WTC11 (cell line): ENCODE data around the gene TACSTD2. TPM values are rescaled to one million over a fixed set of nuclear protein-coding genes. Genes with fewer than 3 reads are reported as not detected.

Experiments
- ATAC-seq: fragments of 200-7000 bp; cut with Tn5 transposase; 2 replicates; pipeline ENCODE4 v1.10.0; 2021; ENCODE audit warnings: mild to moderate bottlenecking, moderate library complexity
- CTCF ChIA-PET: fragments of 300-600 bp; sonication (Branson Sonifier 250); formaldehyde crosslinking; loops from one replicate; lab custom pipeline; 2021; ENCODE audit warnings: antibody characterized with exemption; lab: Charles Lee
- POLR2A ChIA-PET: fragments of 350-600 bp; sonication (Branson Sonifier 250); formaldehyde crosslinking; loops from one replicate; lab custom pipeline; 2021; ENCODE audit warnings: antibody characterized with exemption; lab: Charles Lee
- DNase-seq: peaks from one replicate; pipeline ENCODE4 v3.0.0; 2021; ENCODE audit warnings: low spot score
- H3K27ac Mint-ChIP-seq: 2 replicates; pipeline ENCODE4 v1.8.0; 2021; ENCODE audit warnings: mixed read lengths
- H3K27me3 Mint-ChIP-seq: 2 replicates; pipeline ENCODE4 v1.8.0; 2021; ENCODE audit warnings: low read depth, mild to moderate bottlenecking, moderate library complexity, mixed read lengths
- H3K36me3 Mint-ChIP-seq: 2 replicates; pipeline ENCODE4 v1.8.0; 2021; ENCODE audit warnings: mixed read lengths
- H3K4me1 Mint-ChIP-seq: 2 replicates; pipeline ENCODE4 v1.8.0; 2022; ENCODE audit warnings: mixed read lengths
- H3K4me3 Mint-ChIP-seq: 2 replicates; pipeline ENCODE4 v1.8.0; 2021; ENCODE audit warnings: mild to moderate bottlenecking, moderate library complexity, mixed read lengths
- H3K9me3 Mint-ChIP-seq: 2 replicates; pipeline ENCODE4 v1.8.0; 2021; ENCODE audit warnings: mixed read lengths
- FOXJ3 ChIP-seq: sonication (generic); formaldehyde crosslinking; IDR thresholded peaks from 2 replicates; pipeline ENCODE4 v1.9.0; 2021; ENCODE audit warnings: missing genetic modification reagents, mild to moderate bottlenecking, borderline replicate concordance
- KAT7 ChIP-seq: sonication (generic); formaldehyde crosslinking; IDR thresholded peaks from 2 replicates; pipeline ENCODE4 v1.8.1; 2023; ENCODE audit warnings: missing genetic modification reagents, mild to moderate bottlenecking, borderline replicate concordance
- OVOL2 ChIP-seq: fragments of 250-450 bp; sonication (Bioruptor Pico); IDR thresholded peaks from 2 replicates; pipeline ENCODE4 v1.9.0; 2021; ENCODE audit warnings: mild to moderate bottlenecking, borderline replicate concordance
- PRRX2 ChIP-seq: fragments of 250-450 bp; sonication (Bioruptor Pico); IDR thresholded peaks from 2 replicates; pipeline ENCODE4 v1.8.0; 2021; ENCODE audit warnings: mild to moderate bottlenecking
- ZNF121 ChIP-seq: sonication (generic); formaldehyde crosslinking; IDR thresholded peaks from 2 replicates; pipeline ENCODE4 v1.8.0; 2023; ENCODE audit warnings: missing genetic modification reagents
- ZNF219 ChIP-seq: sonication (generic); formaldehyde crosslinking; IDR thresholded peaks from 2 replicates; pipeline ENCODE4 v1.8.0; 2023; ENCODE audit warnings: missing genetic modification reagents, mild to moderate bottlenecking, borderline replicate concordance
- ZNF396 ChIP-seq: fragments of 250-450 bp; sonication (Bioruptor Pico); IDR thresholded peaks from 2 replicates; pipeline ENCODE4 v1.8.0; 2021; ENCODE audit warnings: mild to moderate bottlenecking, moderate library complexity, borderline replicate concordance
- total RNA-seq: library from RNA; stranded (reverse); gene quantifications from 3 replicates; pipeline ENCODE4 v1.2.3, GENCODE V29; 2021
- TF ChIP-seq, protein P1 (sequence below): sonication (generic); formaldehyde crosslinking; IDR thresholded peaks from 2 replicates; pipeline ENCODE4 v1.8.1; 2023; ENCODE audit warnings: mild to moderate bottlenecking, missing genetic modification reagents, borderline replicate concordance
- TF ChIP-seq, protein P2 (sequence below): sonication (generic); formaldehyde crosslinking; IDR thresholded peaks from 2 replicates; pipeline ENCODE4 v1.8.0; 2022; ENCODE audit warnings: mild to moderate bottlenecking, missing genetic modification reagents
- TF ChIP-seq, protein P3 (sequence below): fragments of 250-450 bp; sonication (Bioruptor Pico); IDR thresholded peaks from 2 replicates; pipeline ENCODE4 v1.8.0; 2021; ENCODE audit warnings: mild to moderate bottlenecking
- TF ChIP-seq, protein P4 (sequence below): sonication (generic); formaldehyde crosslinking; IDR thresholded peaks from 2 replicates; pipeline ENCODE4 v1.8.0; 2022; ENCODE audit warnings: mild to moderate bottlenecking, missing genetic modification reagents
- TF ChIP-seq, protein P5 (sequence below): sonication (generic); formaldehyde crosslinking; IDR thresholded peaks from 2 replicates; pipeline ENCODE4 v1.8.0; 2022; ENCODE audit warnings: missing genetic modification reagents
- TF ChIP-seq, protein P6 (sequence below): sonication (generic); formaldehyde crosslinking; IDR thresholded peaks from 2 replicates; pipeline ENCODE4 v1.8.0; 2023; ENCODE audit warnings: missing genetic modification reagents
- TF ChIP-seq, protein P7 (sequence below): fragments of 250-450 bp; sonication (Bioruptor Pico); IDR thresholded peaks from 2 replicates; pipeline ENCODE4 v1.9.0; 2021; ENCODE audit warnings: mild to moderate bottlenecking
- TF ChIP-seq, protein P8 (sequence below): fragments of 250-450 bp; sonication (Bioruptor Pico); IDR thresholded peaks from 2 replicates; pipeline ENCODE4 v1.9.0; 2021; ENCODE audit warnings: moderate library complexity, mild to moderate bottlenecking, inconsistent platforms, borderline replicate concordance
- TF ChIP-seq, protein P9 (sequence below): sonication (generic); formaldehyde crosslinking; IDR thresholded peaks from 2 replicates; pipeline ENCODE4 v1.8.1; 2022; ENCODE audit warnings: mild to moderate bottlenecking, missing genetic modification reagents, moderate library complexity, borderline replicate concordance

Gene TACSTD2
- total RNA-seq, 1 experiment from 2014 or later: 0.50 TPM

DNA sequence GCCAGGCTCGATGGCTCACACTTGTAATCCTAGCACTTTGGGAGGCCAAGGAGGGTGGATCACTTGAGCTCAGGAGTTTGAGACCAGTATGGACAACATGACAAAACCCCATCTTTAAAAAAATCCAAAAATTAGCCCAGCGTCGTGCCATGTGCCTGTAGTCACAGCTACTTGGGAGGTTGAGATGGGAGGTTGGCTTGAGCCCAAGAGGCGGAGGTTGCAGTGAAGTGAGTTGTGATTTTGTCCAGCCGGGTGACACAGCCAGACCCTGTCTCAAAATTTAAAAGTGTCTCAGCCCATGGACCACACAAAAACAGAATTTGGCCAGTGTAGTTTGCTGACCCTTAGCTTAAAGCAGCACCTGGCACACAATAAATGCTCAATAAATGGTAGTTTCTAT, 11.3 kb upstream of the TACSTD2 start (continued):
- TF ChIP-seq, protein P1, sequence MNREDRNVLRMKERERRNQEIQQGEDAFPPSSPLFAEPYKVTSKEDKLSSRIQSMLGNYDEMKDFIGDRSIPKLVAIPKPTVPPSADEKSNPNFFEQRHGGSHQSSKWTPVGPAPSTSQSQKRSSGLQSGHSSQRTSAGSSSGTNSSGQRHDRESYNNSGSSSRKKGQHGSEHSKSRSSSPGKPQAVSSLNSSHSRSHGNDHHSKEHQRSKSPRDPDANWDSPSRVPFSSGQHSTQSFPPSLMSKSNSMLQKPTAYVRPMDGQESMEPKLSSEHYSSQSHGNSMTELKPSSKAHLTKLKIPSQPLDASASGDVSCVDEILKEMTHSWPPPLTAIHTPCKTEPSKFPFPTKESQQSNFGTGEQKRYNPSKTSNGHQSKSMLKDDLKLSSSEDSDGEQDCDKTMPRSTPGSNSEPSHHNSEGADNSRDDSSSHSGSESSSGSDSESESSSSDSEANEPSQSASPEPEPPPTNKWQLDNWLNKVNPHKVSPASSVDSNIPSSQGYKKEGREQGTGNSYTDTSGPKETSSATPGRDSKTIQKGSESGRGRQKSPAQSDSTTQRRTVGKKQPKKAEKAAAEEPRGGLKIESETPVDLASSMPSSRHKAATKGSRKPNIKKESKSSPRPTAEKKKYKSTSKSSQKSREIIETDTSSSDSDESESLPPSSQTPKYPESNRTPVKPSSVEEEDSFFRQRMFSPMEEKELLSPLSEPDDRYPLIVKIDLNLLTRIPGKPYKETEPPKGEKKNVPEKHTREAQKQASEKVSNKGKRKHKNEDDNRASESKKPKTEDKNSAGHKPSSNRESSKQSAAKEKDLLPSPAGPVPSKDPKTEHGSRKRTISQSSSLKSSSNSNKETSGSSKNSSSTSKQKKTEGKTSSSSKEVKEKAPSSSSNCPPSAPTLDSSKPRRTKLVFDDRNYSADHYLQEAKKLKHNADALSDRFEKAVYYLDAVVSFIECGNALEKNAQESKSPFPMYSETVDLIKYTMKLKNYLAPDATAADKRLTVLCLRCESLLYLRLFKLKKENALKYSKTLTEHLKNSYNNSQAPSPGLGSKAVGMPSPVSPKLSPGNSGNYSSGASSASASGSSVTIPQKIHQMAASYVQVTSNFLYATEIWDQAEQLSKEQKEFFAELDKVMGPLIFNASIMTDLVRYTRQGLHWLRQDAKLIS (CRISPR knock-in tag): no peak

DNA sequence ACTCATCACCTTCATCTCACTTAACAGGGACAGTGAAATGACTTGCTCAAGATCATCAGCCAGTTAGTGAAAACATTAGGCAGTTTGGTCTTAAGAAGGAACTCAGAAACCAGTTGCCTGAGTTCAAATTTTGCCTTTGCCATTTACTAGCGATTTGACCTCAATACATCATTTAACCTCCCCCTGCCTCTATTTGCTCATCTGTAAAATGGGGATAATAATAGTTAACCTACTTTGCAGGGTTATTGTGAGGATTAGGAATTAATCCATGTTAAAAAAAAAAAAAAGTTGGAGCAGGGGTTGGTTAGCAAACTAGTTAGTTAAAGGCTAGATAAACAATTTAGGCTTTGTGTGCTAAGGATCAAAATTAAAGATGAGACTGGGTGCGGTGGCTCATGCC, 10.6 kb upstream of the TACSTD2 start:
- no peak overlapping the region for H3K27ac Mint-ChIP-seq
- CTCF ChIA-PET: no interaction called here

DNA sequence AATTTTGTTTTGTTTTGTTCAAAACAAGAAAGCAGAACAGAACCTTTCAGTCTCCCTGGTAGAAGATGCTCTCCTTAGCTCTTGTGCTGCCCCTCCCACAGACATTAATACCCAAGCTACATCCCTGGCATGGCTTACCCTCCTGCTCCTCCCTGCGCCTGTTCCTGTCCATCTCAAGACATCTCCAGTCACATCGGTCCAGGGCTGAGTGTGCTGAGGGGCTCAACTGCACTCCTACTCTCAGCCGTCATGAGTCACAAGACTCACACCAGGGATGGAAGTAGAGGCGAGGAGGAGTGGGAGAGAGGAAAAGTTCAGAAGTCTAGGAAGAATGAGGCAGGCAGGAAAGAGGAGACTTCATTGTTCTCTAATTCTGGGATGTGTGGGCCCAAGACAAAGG, 9.2 kb upstream of the TACSTD2 start:
- Mint-ChIP-seq H3K4me1 (no peaks in the 10 kb centered on the region), H3K27me3 (peaks cover 14% of the 10 kb centered on the region), H3K27ac (no peak overlapping the region; the same call in 1 of the 2 replicates), H3K9me3 (no peaks in the 10 kb centered on the region), H3K4me3 (no peak overlapping the region), H3K36me3 (no peaks in the 10 kb centered on the region)
- ATAC-seq: no peak
- POLR2A ChIA-PET: no interaction called here
- CTCF ChIA-PET: interaction anchor here (0.5 kb wide), 1 partner anchor 116 kb away, joined by 4 read pairs; no protein-coding TSS in a partner anchor
- DNase-seq: no peak
- TF ChIP-seq, protein P2, sequence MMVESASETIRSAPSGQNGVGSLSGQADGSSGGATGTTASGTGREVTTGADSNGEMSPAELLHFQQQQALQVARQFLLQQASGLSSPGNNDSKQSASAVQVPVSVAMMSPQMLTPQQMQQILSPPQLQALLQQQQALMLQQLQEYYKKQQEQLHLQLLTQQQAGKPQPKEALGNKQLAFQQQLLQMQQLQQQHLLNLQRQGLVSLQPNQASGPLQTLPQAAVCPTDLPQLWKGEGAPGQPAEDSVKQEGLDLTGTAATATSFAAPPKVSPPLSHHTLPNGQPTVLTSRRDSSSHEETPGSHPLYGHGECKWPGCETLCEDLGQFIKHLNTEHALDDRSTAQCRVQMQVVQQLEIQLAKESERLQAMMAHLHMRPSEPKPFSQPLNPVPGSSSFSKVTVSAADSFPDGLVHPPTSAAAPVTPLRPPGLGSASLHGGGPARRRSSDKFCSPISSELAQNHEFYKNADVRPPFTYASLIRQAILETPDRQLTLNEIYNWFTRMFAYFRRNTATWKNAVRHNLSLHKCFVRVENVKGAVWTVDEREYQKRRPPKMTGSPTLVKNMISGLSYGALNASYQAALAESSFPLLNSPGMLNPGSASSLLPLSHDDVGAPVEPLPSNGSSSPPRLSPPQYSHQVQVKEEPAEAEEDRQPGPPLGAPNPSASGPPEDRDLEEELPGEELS (CRISPR knock-in tag): no peak
- TF ChIP-seq, protein P3, sequence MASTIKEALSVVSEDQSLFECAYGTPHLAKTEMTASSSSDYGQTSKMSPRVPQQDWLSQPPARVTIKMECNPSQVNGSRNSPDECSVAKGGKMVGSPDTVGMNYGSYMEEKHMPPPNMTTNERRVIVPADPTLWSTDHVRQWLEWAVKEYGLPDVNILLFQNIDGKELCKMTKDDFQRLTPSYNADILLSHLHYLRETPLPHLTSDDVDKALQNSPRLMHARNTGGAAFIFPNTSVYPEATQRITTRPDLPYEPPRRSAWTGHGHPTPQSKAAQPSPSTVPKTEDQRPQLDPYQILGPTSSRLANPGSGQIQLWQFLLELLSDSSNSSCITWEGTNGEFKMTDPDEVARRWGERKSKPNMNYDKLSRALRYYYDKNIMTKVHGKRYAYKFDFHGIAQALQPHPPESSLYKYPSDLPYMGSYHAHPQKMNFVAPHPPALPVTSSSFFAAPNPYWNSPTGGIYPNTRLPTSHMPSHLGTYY (CRISPR knock-in tag): no peak
- TF ChIP-seq, protein P4, sequence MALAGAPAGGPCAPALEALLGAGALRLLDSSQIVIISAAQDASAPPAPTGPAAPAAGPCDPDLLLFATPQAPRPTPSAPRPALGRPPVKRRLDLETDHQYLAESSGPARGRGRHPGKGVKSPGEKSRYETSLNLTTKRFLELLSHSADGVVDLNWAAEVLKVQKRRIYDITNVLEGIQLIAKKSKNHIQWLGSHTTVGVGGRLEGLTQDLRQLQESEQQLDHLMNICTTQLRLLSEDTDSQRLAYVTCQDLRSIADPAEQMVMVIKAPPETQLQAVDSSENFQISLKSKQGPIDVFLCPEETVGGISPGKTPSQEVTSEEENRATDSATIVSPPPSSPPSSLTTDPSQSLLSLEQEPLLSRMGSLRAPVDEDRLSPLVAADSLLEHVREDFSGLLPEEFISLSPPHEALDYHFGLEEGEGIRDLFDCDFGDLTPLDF (CRISPR knock-in tag): no peak
- TF ChIP-seq, protein P5, sequence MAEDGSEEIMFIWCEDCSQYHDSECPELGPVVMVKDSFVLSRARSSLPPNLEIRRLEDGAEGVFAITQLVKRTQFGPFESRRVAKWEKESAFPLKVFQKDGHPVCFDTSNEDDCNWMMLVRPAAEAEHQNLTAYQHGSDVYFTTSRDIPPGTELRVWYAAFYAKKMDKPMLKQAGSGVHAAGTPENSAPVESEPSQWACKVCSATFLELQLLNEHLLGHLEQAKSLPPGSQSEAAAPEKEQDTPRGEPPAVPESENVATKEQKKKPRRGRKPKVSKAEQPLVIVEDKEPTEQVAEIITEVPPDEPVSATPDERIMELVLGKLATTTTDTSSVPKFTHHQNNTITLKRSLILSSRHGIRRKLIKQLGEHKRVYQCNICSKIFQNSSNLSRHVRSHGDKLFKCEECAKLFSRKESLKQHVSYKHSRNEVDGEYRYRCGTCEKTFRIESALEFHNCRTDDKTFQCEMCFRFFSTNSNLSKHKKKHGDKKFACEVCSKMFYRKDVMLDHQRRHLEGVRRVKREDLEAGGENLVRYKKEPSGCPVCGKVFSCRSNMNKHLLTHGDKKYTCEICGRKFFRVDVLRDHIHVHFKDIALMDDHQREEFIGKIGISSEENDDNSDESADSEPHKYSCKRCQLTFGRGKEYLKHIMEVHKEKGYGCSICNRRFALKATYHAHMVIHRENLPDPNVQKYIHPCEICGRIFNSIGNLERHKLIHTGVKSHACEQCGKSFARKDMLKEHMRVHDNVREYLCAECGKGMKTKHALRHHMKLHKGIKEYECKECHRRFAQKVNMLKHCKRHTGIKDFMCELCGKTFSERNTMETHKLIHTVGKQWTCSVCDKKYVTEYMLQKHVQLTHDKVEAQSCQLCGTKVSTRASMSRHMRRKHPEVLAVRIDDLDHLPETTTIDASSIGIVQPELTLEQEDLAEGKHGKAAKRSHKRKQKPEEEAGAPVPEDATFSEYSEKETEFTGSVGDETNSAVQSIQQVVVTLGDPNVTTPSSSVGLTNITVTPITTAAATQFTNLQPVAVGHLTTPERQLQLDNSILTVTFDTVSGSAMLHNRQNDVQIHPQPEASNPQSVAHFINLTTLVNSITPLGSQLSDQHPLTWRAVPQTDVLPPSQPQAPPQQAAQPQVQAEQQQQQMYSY (CRISPR knock-in tag): no peak
- TF ChIP-seq FOXJ3 (CRISPR knock-in tag): no peak

More for the DNA sequence above, 10.6 kb upstream of the TACSTD2 start:
- POLR2A ChIA-PET: no interaction called here
- no peaks in the 10 kb centered on the region for H3K36me3 Mint-ChIP-seq
- no peaks in the 10 kb centered on the region for H3K4me1 Mint-ChIP-seq
- TF ChIP-seq OVOL2 (CRISPR knock-in tag) (no peak), ZNF121 (CRISPR knock-in tag) (no peak), ZNF219 (CRISPR knock-in tag) (no peak), KAT7 (CRISPR knock-in tag) (no peak), ZNF396 (no peak), PRRX2 (CRISPR knock-in tag) (no peak)
- TF ChIP-seq, protein P6, sequence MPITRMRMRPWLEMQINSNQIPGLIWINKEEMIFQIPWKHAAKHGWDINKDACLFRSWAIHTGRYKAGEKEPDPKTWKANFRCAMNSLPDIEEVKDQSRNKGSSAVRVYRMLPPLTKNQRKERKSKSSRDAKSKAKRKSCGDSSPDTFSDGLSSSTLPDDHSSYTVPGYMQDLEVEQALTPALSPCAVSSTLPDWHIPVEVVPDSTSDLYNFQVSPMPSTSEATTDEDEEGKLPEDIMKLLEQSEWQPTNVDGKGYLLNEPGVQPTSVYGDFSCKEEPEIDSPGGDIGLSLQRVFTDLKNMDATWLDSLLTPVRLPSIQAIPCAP (CRISPR knock-in tag): no peak
- TF ChIP-seq, protein P7, sequence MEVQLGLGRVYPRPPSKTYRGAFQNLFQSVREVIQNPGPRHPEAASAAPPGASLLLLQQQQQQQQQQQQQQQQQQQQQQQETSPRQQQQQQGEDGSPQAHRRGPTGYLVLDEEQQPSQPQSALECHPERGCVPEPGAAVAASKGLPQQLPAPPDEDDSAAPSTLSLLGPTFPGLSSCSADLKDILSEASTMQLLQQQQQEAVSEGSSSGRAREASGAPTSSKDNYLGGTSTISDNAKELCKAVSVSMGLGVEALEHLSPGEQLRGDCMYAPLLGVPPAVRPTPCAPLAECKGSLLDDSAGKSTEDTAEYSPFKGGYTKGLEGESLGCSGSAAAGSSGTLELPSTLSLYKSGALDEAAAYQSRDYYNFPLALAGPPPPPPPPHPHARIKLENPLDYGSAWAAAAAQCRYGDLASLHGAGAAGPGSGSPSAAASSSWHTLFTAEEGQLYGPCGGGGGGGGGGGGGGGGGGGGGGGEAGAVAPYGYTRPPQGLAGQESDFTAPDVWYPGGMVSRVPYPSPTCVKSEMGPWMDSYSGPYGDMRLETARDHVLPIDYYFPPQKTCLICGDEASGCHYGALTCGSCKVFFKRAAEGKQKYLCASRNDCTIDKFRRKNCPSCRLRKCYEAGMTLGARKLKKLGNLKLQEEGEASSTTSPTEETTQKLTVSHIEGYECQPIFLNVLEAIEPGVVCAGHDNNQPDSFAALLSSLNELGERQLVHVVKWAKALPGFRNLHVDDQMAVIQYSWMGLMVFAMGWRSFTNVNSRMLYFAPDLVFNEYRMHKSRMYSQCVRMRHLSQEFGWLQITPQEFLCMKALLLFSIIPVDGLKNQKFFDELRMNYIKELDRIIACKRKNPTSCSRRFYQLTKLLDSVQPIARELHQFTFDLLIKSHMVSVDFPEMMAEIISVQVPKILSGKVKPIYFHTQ: no peak
- TF ChIP-seq, protein P8, sequence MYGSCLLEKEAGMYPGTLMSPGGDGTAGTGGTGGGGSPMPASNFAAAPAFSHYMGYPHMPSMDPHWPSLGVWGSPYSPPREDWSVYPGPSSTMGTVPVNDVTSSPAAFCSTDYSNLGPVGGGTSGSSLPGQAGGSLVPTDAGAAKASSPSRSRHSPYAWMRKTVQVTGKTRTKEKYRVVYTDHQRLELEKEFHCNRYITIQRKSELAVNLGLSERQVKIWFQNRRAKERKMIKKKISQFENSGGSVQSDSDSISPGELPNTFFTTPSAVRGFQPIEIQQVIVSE (CRISPR knock-in tag): no peak
- TF ChIP-seq, protein P9, sequence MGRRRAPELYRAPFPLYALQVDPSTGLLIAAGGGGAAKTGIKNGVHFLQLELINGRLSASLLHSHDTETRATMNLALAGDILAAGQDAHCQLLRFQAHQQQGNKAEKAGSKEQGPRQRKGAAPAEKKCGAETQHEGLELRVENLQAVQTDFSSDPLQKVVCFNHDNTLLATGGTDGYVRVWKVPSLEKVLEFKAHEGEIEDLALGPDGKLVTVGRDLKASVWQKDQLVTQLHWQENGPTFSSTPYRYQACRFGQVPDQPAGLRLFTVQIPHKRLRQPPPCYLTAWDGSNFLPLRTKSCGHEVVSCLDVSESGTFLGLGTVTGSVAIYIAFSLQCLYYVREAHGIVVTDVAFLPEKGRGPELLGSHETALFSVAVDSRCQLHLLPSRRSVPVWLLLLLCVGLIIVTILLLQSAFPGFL (CRISPR knock-in tag): no peak
- DNase-seq: no peak
- no peak for ATAC-seq
- H3K4me3 Mint-ChIP-seq: no peak overlapping the region
- H3K9me3 Mint-ChIP-seq: no peaks in the 10 kb centered on the region
- H3K27me3 Mint-ChIP-seq: peaks cover 16% of the 10 kb centered on the region
